NCI-H774 (cell line): ENCODE results near the gene PRPS2.

ENCODE experiments used
- DNase-seq: peaks from one replicate; lab custom pipeline; 2025; lab: John Stamatoyannopoulos, UW

PRPS2 gene

DNA sequence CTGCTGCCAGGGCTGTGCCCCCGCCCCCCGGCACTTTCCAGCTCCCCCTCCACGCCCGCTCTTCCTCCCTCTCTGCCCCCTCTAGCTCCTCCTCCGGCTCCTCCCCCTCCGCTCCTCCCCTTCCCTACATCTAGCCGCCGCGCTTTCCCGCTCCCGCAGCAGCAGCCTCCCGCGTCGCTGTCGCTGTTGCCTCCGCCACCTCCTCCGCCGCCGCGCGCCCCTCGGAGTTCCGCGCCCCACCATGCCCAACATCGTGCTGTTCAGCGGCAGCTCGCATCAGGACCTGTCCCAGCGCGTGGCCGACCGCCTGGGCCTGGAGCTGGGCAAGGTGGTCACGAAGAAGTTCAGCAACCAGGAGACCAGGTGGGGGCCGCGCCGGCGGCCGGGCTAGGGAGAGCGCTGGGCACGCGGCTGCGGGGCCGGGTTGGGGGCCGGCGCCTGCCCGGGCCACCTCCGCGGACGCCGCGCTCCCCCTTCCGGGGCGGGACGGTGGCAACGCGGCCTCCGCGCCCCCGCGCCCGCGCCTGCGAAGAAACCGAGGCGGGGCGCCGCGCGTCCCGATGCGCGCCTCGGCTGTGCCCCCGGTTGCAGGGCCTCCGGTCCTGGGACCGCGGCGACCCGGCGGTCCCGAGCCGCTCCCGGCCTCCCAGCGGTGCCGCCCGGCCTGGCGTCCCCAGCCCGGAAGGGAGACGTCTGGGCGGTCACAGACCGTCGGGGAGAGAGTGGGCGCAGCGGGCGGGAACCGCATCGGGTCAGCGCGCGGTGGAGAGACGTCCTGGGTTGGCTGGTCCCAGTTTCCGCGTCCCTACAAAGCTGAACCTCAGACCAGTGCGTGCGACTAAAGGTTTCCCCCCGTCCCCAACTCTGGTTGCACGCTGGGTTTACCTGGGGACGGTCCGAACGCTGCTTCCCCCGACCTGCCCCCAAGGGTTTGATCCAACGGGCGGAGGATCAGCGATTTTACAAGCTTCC, at the start of gene PRPS2:
Gene PRPS2 (plus strand): TSS at position 156 of the 972 bp plus-strand sequence. CDS start 86 bp downstream, at position 242.
- peak; percentile 24 for DNase-seq

DNA sequence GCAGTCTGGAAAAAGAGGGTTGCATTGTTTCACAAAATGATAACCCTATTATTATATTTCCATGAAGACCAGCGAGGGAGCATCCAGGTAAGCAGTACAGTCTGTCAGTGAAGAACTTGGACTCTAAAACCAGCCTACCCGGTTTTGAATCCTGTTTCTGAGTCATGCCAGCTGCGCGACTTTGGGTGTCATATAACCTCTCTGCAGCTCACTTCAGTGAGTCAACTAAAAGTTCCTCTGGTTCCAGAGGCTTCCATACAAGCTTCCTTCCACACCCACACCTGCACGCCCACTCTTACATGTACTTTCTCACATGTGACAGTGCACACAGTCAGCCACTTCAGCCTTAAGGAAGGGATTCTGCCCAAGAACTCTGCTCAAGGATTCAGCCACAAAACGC, 49.8 kb upstream of the PRPS2 start:
- DNase-seq, result no peak

DNA sequence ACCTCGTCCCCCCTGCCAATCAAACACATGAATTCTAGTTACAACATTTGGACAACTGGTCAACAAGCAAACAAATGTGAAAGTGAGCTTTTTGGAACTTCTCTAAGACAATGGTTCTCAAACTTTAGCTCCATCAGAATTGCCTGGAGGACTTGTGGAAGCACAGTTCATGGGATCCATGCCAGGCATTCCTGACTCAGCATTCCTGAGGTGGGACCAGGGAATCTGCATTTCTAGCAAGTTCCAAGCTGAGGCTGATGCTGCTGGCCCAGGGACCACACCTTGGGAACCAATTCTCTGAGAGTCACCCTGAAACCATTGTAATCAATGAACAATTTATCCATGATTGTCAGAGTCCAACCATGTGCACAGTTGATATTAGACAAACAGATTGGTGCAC, 43.8 kb upstream of the PRPS2 start:
- no peak for DNase-seq

DNA sequence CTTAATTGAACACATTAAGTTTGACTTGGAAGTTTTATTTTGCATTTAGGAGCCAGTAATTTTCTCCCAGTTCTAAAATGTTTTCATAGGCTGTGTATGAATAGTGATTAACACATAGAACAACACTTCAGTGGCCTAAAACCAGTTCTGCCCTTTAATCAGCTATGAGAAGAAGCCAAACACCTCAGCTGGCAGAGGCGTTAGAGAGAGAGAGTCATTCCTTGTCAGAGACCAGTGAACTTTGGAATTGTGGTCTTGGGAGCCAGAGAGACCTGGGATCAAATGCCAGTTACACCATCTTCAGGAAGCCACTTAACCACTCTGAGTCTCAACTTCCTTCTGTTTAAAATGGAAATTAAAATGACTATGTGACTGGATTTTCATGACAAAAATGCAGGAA, 39.3 kb upstream of the PRPS2 start:
- DNase-seq, result no peak

DNA sequence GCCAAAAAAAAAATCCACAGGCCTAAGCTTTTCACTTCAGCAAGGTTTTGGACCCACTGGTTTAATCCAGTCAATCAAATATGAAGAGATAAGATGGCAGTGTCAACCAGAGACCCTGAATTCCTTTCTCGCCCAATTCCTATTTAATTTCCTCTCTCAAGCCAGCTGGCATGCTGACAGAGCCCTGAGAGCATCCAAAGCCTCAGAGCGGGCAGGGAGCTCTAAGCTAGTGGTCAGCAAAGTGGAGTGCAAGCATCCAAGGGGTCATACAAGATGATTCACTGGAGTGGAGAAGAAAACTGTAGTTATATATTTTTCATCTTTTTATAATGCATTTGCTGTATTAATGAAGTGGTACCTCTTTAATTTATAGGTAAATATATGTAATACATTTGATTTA, 37.8 kb upstream of the PRPS2 start:
- no peak for DNase-seq

DNA sequence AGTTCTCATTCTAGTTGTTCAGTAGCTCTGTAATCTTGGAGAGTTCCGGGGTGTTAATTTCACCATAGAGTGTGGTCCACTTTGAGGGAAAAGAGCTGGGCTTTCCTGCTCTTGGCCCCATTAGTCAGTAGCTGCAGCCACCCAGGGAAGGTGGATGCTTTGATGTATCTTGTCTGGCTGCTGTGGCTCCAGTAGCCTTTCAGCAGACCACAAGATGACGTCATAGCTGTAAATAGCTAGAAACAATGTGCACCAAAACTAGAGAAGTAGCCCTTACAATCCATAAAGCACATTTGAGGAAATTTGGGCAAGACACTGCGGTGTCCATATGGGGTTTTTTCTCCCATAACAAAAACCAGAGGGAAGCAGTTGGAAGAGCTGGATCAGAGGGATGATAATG, 32.9 kb upstream of the PRPS2 start:
- DNase-seq, result no peak

DNA sequence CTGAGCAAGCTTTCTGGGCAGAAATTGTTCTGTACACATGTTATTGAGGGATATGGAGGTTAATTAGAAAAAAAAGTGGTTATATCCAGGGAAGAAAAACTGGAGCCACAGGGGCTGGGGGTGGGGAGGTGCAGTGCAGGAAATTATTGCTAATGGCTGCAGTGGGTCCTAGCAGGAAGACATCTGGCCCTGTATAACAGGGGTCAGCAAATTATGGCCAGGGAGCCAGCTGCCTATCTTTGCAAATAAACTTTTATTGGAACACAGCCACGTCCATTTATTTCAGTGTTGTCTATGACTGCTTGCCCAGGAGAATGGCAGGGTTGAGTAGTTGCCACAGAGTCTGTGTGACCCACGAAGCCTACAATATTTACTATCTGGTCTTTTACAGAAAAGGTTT, 23.4 kb upstream of the PRPS2 start:
- peak; percentile 4 for DNase-seq

DNA sequence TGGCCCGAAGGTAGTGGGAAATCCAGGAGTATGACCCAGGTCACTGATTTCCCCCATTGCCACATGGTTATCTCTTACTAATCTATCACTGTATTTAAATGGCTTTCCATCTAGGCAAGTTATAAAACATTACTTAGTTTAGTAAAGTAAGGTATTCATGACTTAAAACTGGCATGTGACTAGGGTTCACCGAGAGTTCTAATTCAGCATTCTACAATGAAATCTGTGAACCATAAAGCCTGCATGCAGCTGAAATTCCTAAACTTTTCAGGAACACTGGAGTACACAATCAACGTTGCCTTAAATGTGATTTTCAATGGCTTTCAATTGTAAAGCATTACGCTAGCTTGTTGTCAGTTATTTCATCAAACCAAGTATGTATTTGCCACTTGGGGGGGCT, 22.7 kb upstream of the PRPS2 start:
- DNase-seq, result no peak

DNA sequence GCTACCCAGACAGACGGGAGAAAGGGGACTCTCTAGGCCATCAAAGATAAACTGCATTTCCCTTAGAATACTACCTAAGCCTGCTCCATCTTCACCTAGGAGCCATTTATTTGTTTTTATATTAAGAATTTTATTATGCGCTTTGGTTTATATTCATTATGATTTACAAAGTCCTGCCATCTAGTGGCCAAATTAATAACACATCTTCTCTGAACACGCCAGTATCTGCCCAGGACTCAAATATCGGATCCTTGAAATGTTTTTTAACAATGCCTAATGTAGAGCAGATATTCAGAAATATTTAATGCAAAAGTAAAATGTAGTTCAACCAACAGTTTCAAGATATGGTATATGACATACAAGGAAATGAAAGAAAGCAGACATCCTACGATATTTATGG, 20.8 kb upstream of the PRPS2 start:
- DNase-seq, result peak; percentile 3

DNA sequence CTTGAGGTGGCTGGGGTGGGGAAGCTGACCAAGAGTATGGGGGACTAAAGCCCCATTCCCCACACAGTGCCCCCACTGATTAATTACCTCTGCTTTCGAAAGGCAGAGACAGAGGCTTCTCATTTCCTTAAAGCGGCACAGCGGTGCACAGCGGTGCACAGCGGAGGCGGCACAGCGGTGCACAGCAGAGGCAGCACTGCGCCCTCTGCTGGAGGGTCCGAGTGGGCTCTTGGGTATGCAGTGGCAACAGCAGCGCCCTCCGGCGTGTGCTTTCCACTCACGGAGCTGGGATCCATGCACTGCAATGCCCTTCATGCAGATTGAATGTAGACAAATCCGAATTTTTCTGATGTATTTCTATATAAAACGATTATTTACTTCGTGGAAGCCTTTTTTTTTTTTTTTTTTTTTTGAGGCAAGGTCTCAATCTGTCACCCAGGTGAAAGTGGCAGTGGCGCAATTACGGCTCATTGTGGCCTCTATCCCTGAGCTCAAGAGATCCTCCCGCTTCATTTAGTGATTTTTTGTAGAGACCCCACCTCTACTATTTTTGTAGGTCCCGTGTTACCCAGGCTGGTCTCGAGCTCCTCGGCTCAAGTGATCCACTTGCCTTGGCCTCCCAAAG, 19.7 kb upstream of the PRPS2 start:
- no peak for DNase-seq

DNA sequence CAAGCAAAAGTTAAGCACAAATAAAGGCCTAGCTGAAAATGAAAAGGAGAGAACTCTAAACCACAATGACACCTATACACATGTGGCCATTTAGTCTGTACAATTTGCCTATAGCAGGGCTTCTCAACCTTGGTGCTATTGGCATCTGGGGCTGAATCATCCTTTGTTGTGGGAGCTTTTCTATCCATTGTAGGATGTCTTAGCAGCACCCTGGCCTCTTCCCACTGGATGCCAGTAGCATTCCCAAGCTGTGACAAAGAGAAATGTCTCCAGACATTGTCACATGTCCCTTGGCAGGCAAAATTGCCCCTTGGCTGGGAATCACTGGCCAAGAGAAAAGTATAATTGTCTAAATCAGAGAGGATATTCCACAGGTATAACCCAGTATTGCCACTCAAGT, 13.5 kb upstream of the PRPS2 start:
- DNase-seq, result no peak

DNA sequence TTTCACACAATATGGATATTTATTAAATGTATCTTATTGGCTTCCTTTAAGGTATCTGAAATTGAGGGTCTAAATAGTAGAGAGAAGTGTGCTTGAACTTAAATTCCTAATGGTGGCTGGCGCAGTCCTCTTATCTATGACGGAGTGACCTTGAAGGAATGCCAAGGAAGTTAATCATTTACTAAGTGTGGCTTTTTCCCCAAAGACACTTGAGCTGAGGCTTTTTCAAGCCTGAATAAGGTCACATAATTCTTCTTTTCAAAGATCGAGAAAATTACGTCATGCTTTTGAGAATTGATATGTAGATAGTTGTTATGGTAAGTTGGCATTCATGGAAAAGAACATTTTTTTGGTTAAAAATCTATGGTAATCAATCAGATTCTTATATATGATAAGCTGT, 11.7 kb upstream of the PRPS2 start:
- no peak for DNase-seq

DNA sequence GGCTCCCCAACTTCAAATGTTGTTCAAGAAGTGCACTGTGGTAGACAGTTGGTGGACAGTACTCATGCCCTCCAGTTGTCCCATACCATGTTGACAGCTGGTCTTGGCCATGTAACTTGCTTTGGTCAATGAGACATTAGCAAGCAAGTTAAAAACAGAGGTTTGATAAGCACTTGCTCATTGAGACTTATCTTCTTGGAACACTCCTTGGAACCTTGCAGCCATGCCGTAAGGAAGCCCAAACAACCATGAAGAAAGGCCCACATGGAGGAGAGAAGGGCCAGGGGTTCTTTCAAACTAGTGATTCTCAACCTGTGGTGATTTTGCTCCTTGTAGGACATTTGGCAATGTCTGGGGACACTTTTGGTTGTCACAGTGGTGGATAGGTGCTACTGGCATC, 2.6 kb upstream of the PRPS2 start:
- DNase-seq, result no peak

DNA sequence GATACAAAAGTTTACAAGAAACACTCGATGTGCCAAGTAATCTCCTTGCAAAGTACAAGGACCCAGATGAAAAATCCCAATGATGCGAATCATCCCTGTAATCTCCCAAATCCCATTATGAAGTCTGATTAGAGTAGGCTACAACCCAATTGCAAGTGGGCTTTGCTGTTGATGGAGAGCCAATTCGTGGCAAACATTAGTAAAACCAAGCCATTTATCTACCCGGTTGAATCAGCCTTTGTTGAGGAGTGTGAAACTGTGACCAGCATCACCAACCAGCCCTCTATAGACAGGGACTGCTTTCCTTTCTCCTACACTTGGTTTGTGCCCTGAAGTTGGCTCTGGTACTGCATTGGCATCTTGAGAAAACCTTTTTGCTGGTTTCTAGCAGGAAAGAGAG, 1.2 kb upstream of the PRPS2 start:
- DNase-seq, result no peak

DNA sequence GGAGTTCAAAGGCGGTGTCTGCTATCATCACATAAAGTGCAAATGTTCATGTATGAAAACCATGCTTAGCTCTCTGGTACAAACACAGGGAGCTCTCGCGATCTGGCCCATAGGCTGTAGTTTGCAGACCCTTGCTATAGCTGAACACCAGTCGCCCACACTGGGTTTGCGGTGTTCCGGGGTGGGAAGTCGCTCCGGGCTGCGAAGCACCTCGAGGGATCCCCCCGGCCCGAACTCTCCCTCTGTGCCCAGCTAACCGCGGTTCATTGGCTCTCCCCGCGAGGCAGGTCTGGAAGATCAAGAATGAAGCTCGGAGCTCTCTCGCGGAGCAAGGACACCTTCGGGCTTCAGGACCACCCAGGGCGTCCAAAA, 341 bp upstream of the PRPS2 start:
- no peak for DNase-seq

DNA sequence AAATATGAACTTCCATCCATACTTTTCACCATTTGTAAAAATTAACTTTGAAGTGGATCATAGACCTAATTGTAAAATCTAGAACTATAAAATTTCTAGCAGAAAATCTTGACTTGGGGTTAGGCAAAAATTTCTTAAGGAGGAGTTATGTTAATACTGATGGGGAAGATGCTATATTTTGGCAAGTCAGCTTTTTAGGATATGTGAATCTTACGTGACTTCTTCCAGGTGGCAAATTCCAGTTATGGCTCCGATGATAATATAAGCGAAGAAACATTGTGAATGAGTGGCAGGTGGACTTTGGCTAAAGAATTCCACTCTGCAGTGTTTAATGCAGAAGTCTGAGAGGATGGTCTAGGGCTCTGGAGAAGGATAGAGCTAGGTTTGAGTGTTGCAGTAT, 1.5 kb downstream of the PRPS2 start:
- DNase-seq, result no peak

DNA sequence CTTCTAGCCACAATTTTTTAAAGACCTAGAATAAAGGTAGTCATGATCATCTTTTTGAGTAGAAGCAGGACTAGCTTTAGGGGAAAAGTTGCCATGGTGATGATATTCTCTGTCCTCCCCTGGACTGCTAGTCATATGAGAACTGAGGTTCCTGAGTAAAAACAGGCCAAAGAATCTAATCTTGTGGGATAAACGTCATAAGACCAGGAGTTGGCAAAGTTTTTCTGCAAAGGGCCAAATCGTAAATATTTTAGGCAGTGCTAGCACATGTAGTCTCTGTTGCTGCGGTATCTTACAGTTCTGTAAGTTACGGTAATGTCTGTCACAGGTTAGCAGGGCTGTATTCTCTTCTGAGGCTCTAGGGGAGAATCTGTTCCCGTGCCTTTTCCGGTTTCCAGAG, 3.4 kb downstream of the PRPS2 start:
- no peak for DNase-seq

DNA sequence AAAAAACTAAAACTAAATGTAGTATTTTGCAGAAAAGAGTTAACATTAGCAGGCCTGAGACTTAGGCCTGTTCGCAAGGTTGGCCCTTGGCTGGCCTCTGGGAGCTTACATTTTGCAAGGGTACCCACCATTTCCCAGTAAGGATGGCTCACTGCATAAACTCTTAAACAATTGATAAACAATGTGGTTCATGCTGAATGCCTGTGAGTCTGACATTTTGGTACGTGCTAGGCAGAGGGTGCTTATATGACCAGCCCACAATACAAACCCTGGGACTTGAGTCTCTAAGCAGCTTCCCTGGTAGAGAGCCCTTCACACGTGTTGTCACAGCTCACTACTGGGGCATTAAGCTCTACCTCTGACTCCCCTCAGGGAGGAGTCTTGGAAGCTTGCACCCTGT, 7.4 kb downstream of the PRPS2 start:
- DNase-seq, result no peak

DNA sequence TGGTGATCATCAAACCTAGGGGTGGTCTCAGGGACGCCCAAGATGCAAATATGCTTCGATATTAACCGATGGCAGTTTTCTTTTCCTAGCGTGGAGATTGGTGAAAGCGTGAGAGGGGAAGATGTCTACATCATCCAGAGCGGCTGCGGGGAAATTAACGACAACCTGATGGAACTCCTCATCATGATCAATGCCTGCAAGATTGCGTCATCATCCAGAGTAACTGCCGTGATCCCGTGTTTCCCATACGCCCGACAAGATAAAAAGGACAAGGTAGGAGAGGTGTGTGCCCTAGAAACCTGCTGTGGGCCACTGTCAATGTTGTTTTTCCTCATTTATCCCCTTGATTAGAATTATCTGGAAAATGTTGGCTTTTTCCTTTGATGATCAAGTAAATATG, 7.9 kb downstream of the PRPS2 start:
- no peak for DNase-seq

DNA sequence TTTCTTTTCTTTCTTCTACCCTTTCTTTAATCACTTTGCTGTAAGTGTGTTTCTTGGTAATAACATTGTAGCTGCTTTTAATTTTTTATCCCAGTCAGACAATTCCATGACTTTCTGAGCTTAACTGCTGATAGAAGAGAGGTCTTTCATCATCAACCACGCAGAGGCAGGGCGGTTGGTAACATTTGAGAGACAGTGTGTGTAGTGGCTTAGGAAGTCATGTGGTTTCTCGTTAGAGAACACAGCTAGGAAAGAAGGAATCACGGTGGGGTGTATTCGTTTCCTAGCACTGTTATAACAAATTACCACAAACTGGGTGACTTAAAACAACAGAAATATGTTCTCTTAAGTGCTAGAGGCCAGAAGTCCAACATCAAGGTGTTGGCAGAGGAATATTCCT, 11.5 kb downstream of the PRPS2 start:
- no peak for DNase-seq

DNA sequence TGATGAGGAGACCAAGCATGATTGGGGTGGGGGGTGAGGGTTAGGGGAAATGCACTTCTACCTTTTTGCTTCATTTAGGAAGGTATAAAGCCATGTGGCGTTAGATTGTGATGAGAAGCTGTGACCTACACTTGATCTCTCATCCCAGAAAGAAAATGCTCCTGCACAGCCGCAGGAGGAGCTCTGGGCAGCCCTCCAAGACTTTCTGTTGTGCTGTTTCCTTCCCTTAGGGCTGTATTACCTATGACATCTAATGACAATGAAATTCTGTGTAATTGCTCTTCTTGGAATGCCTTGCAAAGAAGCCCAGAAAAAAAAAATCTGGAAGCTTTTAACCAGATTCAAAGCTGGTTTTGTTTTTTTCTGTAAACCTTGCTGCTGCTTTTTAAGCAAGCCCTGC, 13.4 kb downstream of the PRPS2 start:
- DNase-seq, result no peak

DNA sequence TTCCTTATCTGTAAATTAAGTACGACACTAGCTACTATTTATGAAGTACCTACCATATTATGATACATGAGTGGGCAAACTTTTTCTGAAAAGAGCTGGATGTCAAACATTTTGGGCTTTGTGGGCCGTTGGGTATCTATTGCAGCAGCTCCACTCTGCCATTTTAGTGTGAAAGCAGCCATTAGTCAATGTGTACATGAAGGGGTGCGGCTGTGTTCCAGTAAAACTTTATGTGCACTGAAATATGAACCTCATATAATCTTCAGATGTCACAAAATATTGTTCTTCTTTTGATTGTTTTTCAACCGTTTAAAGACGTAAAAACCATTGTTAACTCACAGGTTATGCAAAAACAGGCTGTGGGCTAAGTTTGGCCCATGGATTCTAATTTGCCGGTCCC, 14.1 kb downstream of the PRPS2 start:
- no peak for DNase-seq

DNA sequence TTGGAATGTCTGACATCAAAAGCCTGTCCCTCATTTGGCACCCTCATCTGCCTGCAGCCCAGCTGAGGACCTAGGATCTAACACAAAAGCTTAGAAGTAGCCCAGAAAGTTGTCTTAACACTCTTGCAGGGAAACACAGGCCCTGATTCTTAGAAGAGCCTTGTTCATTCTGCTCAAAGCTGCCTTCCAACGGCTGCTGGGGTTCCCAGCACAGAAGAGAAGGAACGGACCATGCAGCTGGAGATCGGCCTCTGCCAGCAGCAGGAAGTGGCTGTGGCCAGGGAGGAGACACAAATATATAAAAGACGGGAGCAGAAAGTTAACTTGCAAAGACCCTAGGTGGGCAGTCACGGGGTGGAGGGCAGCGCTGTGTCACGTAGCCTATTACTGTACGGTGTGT, 20.4 kb downstream of the PRPS2 start:
- no peak for DNase-seq

DNA sequence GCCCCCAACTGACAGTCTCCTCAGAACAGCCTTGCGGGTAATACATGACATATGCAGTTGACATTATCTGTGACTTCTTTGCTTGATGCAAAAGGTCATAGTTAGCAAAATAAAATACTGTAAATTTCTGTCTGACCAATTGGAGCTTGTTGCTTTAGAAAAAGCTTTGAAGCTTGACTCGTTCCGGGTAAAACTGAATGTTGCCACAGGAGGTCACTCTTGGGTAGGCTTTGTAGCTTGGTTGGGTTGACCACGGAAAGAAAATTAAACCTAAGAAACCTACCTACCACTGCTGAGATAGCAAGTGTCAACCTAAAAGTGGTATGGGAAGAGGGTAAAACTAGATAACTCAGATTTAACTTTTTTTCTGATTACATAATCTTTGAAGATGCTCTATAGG, 23.2 kb downstream of the PRPS2 start:
- DNase-seq, result no peak
